Gastrocnemius medialis (tissue), 4 donors: ENCODE data around the gene UROC1.

ENCODE experiments used
- CTCF ChIP-seq, 5 experiments: fragments of 450-650 bp in 3 of 5; fragments of 200-600 bp in 2 of 5; sonication (generic) in 2 of 5; IDR thresholded peaks in 4 of 5; conservative IDR thresholded peaks in 1 of 5; 1 replicate in 4 of 5; 2 replicates in 1 of 5; pipeline ENCODE4 v1.5.1; 2016 to 2019; ENCODE audit warnings: antibody characterized with exemption in 5 of 5, mild to moderate bottlenecking in 3 of 5, moderate library complexity in 3 of 5
- POLR2A ChIP-seq, 2 donors: fragments of 450-650 bp; IDR thresholded peaks; one replicate each; pipeline ENCODE4 v1.6.1; 2017; ENCODE audit warnings: antibody characterized with exemption in 2 of 2, mild to moderate bottlenecking in 2 of 2, moderate library complexity in 2 of 2

- TF ChIP-seq POLR2A (IDR thresholded peaks at IDR 0.05): no peak
- no peak for TF ChIP-seq CTCF (IDR thresholded peaks at IDR 0.05 in 4 of 5, conservative IDR thresholded peaks at IDR 0.05 in 1 of 5)
Measured at GRCh38 chr3:126548556-126549466, 31.2 kb upstream of the UROC1 start.
